ENCODE results near the gene RPS6KA2.
A peak's percentile ranks its signal among the peaks of the same experiment; 100 is the strongest.

The RPS6KA2 gene

GRCh38 chr6:166488076-166488685, 138.9 kb downstream of the RPS6KA2 start:
- peak; percentile 33 for DNase-seq (ENCODE audit: low read depth)

GRCh38 chr6:166487148-166487547, 139.9 kb downstream of the RPS6KA2 start:
- no peak for DNase-seq (ENCODE audit: low read depth)

GRCh38 chr6:166486536-166486880, 140.5 kb downstream of the RPS6KA2 start:
- no peak for DNase-seq (ENCODE audit: low read depth)

GRCh38 chr6:166485651-166486535, 141.2 kb downstream of the RPS6KA2 start:
- DNase-seq (ENCODE audit: low read depth) = no peak

- no peak for DNase-seq (ENCODE audit: low read depth)
Measured at GRCh38 chr6:166484863-166485262, 142.2 kb downstream of the RPS6KA2 start.

- no peak for DNase-seq (ENCODE audit: low read depth)
Measured at GRCh38 chr6:166483573-166484250, 143.3 kb downstream of the RPS6KA2 start.

- DNase-seq (ENCODE audit: low read depth) = no peak
Measured at GRCh38 chr6:166483026-166483425, 144.0 kb downstream of the RPS6KA2 start.

GRCh38 chr6:166478782-166479592, 148.1 kb downstream of the RPS6KA2 start:
- no peak for DNase-seq (ENCODE audit: low read depth)

- no peak for DNase-seq (ENCODE audit: low read depth)
Measured at GRCh38 chr6:166477647-166478365, 149.2 kb downstream of the RPS6KA2 start.

GRCh38 chr6:166476634-166477215, 150.3 kb downstream of the RPS6KA2 start:
- no peak for DNase-seq (ENCODE audit: low read depth)

- DNase-seq (ENCODE audit: low read depth) = no peak
Measured at GRCh38 chr6:166476061-166476591, 150.9 kb downstream of the RPS6KA2 start.

GRCh38 chr6:166474721-166475565, 152.1 kb downstream of the RPS6KA2 start:
- DNase-seq (ENCODE audit: low read depth) = no peak

- no peak for DNase-seq (ENCODE audit: low read depth)
Measured at GRCh38 chr6:166473886-166474571, 153.0 kb downstream of the RPS6KA2 start.

GRCh38 chr6:166472636-166473035, 154.4 kb downstream of the RPS6KA2 start:
- no peak for DNase-seq (ENCODE audit: low read depth)

GRCh38 chr6:166471797-166472260, 155.2 kb downstream of the RPS6KA2 start:
- no peak for DNase-seq (ENCODE audit: low read depth)

- no peak for DNase-seq (ENCODE audit: low read depth)
Measured at GRCh38 chr6:166470863-166471410, 156.1 kb downstream of the RPS6KA2 start.

- DNase-seq (ENCODE audit: low read depth) = no peak
Measured at GRCh38 chr6:166470029-166470862, 156.8 kb downstream of the RPS6KA2 start.

GRCh38 chr6:166469426-166469961, 157.6 kb downstream of the RPS6KA2 start:
- no peak for DNase-seq (ENCODE audit: low read depth)

Measured in stimulated activated CD8-positive, alpha-beta memory T cell treated with anti-CD3 and anti-CD28 coated beads, Interleukin-15, amount 100 ng/mL, for 24 hours (primary cell).